DOHH2 (cell line): Measurements from ENCODE around the gene NEU4.

ENCODE experiments used
- H3F3A ChIP-seq: fragments of 200-600 bp; sonication (generic), shearing (Covaris generic); 2 replicates; pipeline ENCODE4 v1.6.0; 2016; ENCODE audit warnings: antibody characterized with exemption, mild to moderate bottlenecking; ENCODE audit not compliant: control insufficient read depth, insufficient read depth
- H3K27ac ChIP-seq: fragments of 200-600 bp; sonication (generic); 2 replicates; pipeline ENCODE4 v1.5.1; 2014; ENCODE audit warnings: low read depth, mild to moderate bottlenecking, low read length, moderate library complexity
- H3K27me3 ChIP-seq: fragments of 200-600 bp; sonication (generic); 2 replicates; pipeline ENCODE4 v1.6.1; 2014; ENCODE audit warnings: mild to moderate bottlenecking, low read length, mixed read lengths; ENCODE audit not compliant: control insufficient read depth
- H3K36me3 ChIP-seq: fragments of 200-600 bp; sonication (generic); 2 replicates; pipeline ENCODE4 v1.6.1; 2014; ENCODE audit warnings: mild to moderate bottlenecking, low read length, moderate library complexity, mixed read lengths; ENCODE audit not compliant: control insufficient read depth
- H3K4me1 ChIP-seq: fragments of 200-600 bp; sonication (generic); 2 replicates; pipeline ENCODE4 v1.6.1; 2014; ENCODE audit warnings: mild to moderate bottlenecking, low read length, mixed read lengths; ENCODE audit not compliant: control insufficient read depth
- H3K4me2 ChIP-seq: fragments of 200-600 bp; sonication (generic); 2 replicates; pipeline ENCODE4 v1.6.0; 2014; ENCODE audit warnings: mild to moderate bottlenecking, low read length, moderate library complexity
- H3K4me3 ChIP-seq: fragments of 200-600 bp; sonication (generic); 2 replicates; pipeline ENCODE4 v1.5.1; 2014; ENCODE audit warnings: mild to moderate bottlenecking, low read length, mixed read lengths
- H3K79me2 ChIP-seq: fragments of 200-600 bp; sonication (generic); 2 replicates; pipeline ENCODE4 v1.6.1; 2014; ENCODE audit warnings: mild to moderate bottlenecking, low read length, mixed read lengths; ENCODE audit not compliant: control insufficient read depth
- H3K9me2 ChIP-seq: fragments of 200-600 bp; sonication (generic); replicated peaks from 2 replicates; pipeline ENCODE4 v1.6.1; 2014; ENCODE audit warnings: mild to moderate bottlenecking, low read length, mixed read lengths; ENCODE audit not compliant: control insufficient read depth
- H3K9me3 ChIP-seq: fragments of 200-600 bp; sonication (generic); 2 replicates; pipeline ENCODE4 v1.6.1; 2014; ENCODE audit warnings: antibody characterized with exemption, low read length, mixed read lengths; ENCODE audit not compliant: control insufficient read depth, insufficient read depth
- H4K20me1 ChIP-seq: fragments of 200-600 bp; sonication (generic); 2 replicates; pipeline ENCODE4 v1.6.0; 2014; ENCODE audit warnings: low read depth, mild to moderate bottlenecking, antibody characterized with exemption, low read length, moderate library complexity; ENCODE audit not compliant: control insufficient read depth, insufficient read depth
- CTCF ChIP-seq: fragments of 200-600 bp; sonication (generic); IDR thresholded peaks from one replicate; pipeline ENCODE4 v1.5.1; 2014; ENCODE audit warnings: antibody characterized with exemption, mild to moderate bottlenecking, low read depth, low read length; ENCODE audit not compliant: poor library complexity, severe bottlenecking
- EZH2phosphoT487 ChIP-seq: fragments of 200-600 bp; sonication (generic); IDR thresholded peaks from 2 replicates; pipeline ENCODE4 v1.6.1; 2017; ENCODE audit warnings: borderline replicate concordance, mild to moderate bottlenecking, antibody characterized with exemption, low read length, moderate library complexity, mixed read lengths

Gene NEU4

GRCh38 chr2:241855245-241855887, 46.4 kb downstream of the NEU4 start:
- Histone ChIP-seq H3K4me1 (peaks cover 19% of the 10 kb centered on the region), H3K27me3 (no peaks in the 10 kb centered on the region), H3K79me2 (no peaks in the 10 kb centered on the region), H3K9me3 (no peaks in the 10 kb centered on the region), H3K4me3 (no peak overlapping the region), H3K9me2 (no peaks in the 10 kb centered on the region), H3K36me3 (no peaks in the 10 kb centered on the region), H3K4me2 (no peak overlapping the region), H4K20me1 (no peaks in the 10 kb centered on the region), H3F3A (no peaks in the 10 kb centered on the region), H3K27ac (no peak overlapping the region)
- TF ChIP-seq EZH2phosphoT487: no peak
- no peak for TF ChIP-seq CTCF

DNA sequence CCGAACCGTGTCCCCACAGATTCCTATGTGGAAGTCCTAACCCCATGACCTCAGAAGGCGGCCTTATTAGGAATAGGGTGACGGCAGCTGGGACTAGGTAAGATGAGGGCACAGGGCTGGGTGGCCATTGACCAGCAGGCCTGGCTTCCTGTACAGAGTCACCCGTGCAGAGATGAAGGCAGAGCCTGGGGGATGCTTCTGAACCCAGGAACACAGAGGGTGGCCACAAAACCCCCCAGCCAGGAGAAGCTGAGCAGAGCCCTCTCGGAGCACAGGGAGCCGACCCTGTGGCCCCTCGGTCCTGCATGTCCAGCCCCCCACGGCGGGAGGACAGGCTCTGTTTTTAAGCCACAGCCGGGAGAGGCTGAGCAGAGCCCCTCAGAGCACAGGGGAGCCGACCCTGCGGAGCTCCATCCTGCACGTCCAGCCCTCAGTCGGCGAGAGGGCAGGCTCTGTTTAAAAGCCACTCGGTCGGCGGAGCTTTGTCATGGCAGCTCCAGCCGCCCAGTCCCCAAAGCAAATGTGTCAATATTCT, 47.0 kb downstream of the NEU4 start:
- Histone ChIP-seq H3K27ac (no peak overlapping the region), H3F3A (no peaks in the 10 kb centered on the region), H3K4me3 (no peak overlapping the region), H3K4me2 (no peak overlapping the region), H3K79me2 (no peaks in the 10 kb centered on the region), H4K20me1 (no peaks in the 10 kb centered on the region), H3K27me3 (no peaks in the 10 kb centered on the region), H3K9me3 (no peaks in the 10 kb centered on the region), H3K36me3 (no peaks in the 10 kb centered on the region), H3K4me1 (peaks cover 25% of the 10 kb centered on the region), H3K9me2 (no peaks in the 10 kb centered on the region)
- no peak for TF ChIP-seq EZH2phosphoT487
- TF ChIP-seq CTCF: no peak

DNA sequence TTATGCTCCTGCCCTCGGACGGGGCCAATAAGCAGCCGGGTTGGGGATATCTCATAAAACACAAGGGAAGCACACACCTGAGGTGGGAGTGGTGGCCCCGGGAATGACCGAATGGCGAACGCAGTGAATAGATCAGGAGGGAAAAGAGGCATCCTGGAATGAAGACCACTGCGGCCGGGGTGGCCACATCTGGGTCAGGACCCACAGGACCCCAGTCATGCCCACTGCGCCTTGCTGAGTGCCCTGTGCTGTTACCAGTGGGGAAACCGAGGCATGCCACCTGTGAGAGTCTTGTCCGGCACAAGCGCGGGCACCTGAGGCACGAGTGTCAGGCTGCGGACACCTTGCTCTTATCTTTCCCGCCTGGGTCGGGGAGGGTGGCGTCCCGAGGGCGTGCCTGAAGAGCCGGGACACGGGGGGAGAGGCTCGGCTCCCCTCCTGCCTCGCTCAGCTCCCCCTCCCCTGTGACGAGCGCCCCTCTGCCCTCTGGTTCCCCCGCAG, 48.1 kb downstream of the NEU4 start:
- TF ChIP-seq CTCF (no peak), EZH2phosphoT487 (no peak)
- Histone ChIP-seq H3K4me2 (no peak overlapping the region), H4K20me1 (no peaks in the 10 kb centered on the region), H3K27me3 (no peaks in the 10 kb centered on the region), H3K79me2 (no peaks in the 10 kb centered on the region), H3K27ac (no peak overlapping the region), H3K9me3 (no peaks in the 10 kb centered on the region), H3K4me1 (peaks cover 25% of the 10 kb centered on the region), H3F3A (no peaks in the 10 kb centered on the region), H3K4me3 (no peak overlapping the region), H3K9me2 (no peaks in the 10 kb centered on the region), H3K36me3 (no peaks in the 10 kb centered on the region)
